GM18873 (cell line): ENCODE measurements around the gene SKI.
"Not testable (repeated sequence)": the region's sequence is repeated elsewhere in the genome, so short reads cannot be mapped to it uniquely, and the experiment has no call there.

Experiments used
- ATAC-seq: cut with Tn5 transposase; IDR thresholded peaks from one replicate; pipeline ENCODE4 v1.9.1; 2021; ENCODE audit warnings: mild to moderate bottlenecking, moderate library complexity, moderate number of reproducible peaks; ENCODE audit not compliant: unreplicated experiment, low FRiP score

SKI gene

DNA sequence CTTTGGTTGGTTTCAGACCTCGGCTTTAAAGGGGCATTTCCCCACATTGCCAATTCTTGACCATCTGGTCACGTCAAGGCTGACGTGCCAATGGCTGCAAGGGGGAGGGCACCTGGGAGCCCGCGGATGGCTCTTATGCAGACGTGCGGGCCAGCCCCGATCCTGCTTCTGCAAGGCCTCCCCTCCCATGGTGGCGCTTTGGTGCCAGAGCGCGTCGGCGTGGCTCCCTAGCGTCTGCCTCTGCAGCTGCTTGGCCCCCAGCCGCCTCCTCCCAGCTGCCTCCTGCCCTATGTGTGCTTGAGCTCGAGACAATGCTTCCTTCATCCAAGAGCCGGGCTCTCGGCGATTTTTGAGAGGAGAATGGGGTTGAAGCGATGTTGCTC lies 29.1 kb downstream of the SKI start:
- ATAC-seq, result no peak

DNA sequence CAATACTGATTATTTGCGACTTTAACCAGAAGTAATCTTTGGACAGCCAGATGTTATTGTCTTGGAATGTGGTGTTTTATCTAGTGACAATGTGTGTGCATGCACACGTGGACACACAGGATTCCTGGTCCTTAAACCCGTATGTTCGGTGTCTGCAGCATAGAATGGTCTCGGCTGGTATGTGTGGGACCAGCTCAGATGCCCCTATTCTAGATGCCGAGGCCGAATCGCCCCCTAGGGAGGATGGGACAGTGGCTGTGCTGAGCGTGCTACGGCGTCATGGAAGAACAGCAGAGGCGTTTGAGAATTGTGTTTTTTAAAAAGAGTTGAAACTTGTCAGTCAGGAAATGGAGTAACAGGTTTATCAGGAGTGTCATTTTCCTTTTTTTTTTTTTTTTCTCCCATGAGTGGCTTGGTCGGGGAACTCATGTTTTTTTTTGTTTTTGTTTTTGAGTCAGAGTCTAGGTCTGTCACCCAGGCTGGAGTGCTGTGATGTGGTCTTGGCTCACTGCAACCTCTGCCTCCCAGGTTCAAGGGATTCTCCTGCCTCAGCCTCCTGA lies 30.1 kb downstream of the SKI start:
- ATAC-seq, result no peak

DNA sequence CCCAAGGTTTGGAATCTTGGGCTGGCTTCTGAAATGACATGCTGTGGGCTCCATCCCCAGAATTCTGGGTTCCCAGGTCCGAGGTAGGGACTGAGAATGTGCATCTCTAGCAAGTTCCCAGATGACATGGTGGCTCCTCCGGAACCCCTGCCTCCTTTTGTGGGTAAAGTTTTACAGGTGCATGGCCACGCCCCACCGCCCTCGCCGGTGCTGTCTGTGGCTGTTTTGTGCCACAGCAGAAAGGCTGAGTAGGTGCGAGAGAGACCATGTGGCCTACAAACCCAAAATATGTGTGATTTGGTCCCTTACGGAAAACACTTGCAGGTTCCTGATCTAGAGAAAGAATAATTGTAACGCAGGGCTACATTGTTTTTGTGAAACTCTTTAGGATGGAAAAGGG lies 30.9 kb downstream of the SKI start:
- no peak for ATAC-seq

- ATAC-seq, result no peak
Measured at GRCh38 chr1:2259668-2260402, 31.7 kb downstream of the SKI start.

DNA sequence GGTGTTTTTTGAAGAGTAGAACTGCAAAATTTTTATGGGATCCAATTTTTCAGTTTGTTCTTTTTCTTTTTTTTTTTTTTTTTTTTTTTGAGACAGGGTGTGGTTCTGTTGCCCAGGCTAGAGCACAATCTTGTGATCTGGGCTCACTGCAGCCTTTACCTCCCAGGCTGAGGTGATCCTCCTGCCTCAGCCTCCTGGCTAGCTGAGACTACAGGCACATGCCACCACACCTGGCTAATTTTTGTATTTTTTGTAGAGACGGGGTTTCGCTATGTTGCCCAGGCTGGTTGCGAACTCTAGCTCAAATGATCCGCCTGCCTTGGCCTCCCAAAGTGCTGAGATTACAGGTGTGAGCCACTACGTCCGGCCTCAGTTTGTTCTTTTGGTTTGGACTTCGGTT lies 32.4 kb downstream of the SKI start:
- not testable (repeated sequence) for ATAC-seq

DNA sequence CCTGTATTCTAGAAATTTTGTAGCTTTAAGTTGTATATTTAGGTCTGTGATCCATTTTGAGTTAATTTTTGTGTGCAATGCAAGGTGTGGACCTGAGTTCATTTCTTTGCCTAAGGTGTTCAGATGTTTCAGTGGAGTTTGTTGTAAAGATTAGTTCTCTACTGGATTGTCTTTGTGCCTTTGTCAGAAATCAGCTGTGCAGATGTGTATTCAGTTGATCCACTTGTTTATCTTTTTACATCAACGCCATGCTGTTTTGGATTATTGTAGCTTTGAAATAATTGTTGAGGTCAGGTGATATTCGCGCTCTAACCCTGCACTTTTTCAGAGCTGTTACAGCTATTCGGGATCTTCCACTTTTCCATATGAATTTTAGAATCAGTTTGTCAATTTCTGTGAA lies 32.8 kb downstream of the SKI start:
- no peak for ATAC-seq

DNA sequence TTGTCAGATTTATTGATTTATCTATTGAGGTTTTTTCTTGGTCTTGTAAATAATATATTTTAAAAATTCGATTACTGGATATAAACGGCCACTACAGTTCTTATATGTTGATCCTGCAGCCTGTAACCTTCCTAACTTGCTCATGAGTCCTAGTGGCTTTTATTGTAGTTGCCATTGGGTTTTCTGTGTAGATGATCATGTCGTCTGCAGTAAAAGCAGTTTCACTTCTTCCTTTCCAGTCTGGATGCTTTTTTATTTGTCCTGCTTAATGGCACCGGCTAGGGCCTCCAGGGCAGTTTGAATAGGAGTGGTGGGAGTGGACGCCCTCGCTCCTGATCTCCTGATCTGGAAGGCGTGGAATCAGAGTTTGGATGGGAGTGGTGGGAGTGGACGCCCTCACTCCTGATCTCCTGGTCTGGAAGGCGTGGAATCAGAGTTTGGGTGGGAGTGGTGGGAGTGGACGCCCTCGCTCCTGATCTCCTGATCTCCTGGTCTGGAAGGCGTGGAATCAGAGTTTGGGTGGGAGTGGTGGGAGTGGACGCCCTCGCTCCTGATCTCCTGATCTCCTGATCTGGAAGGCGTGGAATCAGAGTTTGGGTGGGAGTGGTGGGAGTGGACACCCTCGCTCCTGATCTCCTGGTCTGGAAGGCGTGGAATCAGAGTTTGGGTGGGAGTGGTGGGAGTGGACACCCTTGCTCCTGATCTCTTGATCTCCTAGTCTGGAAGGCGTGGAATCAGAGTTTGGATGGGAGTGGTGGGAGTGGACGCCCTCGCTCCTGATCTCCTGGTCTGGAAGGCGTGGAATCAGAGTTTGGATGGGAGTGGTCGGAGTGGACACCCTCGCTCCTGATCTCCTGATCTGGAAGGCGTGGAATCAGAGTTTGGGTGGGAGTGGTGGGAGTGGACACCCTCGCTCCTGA lies 33.6 kb downstream of the SKI start:
- ATAC-seq, result not testable (repeated sequence)

GRCh38 chr1:2266301-2266975 lies 38.3 kb downstream of the SKI start:
- ATAC-seq, result no peak

DNA sequence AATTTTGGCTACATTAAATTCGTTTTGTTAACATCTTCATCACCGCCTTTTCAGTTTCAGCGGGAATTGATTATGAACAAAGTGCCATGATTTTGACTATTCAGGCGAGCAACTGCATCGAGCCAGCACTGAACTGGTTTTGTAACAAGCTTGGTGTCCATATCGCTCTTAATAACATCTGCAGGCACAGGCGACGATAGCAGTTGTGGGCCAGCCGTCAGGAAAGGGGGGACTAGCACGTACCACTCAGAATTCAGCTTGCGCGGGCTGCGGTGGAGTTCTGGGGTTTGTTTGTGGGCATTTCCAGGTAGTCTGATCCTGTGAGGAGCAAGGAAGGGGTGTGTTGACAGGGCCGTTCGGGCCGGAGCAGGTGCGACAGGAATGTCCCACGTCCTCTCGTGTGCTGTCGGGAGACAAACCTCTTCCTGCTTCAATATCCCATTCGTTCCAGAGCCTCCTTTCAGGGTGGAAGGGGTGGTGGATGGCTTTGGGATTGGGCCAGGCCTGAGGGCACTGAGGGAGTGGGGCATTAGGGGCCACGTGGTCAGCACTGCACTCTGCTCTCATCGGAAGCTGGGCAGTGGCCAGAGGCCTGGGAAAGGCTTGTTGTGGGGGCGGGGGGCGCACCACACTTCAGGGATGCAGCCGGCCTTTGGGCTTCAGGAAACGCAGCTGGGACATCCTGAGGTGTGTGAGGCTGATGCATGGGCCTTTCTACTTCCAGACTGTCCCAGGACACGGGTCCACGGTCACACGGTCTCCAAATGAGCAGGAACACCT lies 39.1 kb downstream of the SKI start:
- no peak for ATAC-seq

GRCh38 chr1:2267862-2268261 lies 39.7 kb downstream of the SKI start:
- ATAC-seq, result no peak

DNA sequence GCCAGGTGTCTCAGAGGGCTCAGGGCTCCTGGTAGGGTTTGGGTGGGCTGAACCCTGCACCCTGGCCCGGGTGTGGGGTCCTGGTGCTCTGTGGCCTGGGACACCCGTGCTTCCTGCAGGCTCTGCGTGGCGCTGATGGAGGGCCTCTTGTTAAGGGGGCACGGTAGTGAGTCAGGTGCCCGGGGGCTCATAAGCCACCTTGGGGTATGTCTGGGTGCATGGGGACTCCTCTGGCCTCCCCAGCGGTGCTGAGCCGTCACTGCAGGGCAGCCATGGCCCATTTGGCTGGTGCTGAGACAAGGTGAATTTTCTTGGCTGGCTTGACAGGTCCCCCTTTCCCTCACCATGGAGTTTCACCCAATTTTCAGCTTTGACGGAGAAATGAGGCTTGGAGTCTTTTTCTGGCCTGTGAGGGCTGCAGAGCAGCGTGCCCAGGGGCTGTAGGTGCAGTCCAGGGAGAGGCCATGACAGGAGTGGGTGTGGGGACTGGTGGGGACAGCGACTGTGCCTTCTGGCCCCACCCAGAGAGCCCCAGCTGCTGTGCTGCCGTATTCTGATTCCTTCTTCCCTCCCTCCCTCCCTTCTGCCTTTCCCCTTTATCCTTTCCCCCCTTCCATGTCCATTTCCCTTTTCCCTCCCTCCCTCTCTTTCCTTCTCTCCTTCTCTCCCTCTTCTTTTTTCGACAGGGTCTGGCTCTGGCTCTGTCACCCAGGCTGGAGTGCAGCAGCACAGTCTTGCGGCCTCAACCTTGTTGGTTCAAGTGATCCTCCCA lies 40.4 kb downstream of the SKI start:
- no peak for ATAC-seq

DNA sequence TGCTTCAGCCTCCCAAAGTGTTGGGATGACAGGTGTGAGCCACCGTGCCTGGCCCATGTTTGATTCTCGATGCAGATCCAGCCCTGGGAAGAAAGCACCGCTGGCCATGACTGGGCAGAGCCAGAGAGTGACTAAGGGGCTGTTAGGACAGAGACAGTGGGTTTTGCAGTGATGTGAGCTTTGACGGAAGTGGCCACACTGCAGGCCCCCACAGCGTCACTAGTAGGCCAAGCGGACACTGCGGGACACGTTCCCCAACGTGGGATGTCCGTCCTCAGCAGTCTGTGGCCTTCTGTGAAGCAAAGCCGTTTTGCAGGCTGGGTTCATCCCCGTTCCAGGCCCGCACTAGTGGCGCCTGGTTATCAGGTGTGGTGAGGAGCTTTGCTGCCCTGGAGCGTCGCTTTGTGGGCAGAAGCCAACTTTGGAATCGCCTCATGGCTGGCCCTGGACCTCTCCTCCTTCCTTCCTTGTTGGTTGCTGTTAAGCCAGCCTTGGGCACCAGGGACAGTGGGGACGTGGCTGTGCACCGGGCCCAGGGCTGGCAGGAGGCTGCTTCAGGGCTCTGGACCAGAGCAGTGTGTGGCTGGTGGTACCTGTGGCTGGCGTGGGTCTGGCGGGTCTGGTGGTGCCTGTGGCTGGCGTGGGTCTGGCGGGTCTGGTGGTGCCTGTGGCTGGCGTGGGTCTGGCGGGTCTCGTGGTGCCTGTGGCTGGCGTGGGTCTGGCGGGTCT lies 41.2 kb downstream of the SKI start:
- no peak for ATAC-seq

DNA sequence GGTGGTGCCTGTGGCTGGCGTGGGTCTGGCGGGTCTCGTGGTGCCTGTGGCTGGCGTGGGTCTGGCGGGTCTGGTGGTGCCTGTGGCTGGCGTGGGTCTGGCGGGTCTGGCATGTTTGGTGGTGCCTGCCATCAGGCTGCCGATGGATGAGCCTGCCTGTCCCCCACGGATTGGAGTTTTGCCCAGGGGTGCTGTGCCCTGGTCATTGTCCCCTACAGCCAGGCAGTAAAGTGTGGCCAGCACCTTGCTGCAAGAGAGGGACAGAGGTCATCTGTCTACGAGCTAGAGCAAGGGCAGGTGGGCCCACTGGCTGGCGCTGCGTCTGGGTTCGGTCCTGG lies 41.8 kb downstream of the SKI start:
- no peak for ATAC-seq

DNA sequence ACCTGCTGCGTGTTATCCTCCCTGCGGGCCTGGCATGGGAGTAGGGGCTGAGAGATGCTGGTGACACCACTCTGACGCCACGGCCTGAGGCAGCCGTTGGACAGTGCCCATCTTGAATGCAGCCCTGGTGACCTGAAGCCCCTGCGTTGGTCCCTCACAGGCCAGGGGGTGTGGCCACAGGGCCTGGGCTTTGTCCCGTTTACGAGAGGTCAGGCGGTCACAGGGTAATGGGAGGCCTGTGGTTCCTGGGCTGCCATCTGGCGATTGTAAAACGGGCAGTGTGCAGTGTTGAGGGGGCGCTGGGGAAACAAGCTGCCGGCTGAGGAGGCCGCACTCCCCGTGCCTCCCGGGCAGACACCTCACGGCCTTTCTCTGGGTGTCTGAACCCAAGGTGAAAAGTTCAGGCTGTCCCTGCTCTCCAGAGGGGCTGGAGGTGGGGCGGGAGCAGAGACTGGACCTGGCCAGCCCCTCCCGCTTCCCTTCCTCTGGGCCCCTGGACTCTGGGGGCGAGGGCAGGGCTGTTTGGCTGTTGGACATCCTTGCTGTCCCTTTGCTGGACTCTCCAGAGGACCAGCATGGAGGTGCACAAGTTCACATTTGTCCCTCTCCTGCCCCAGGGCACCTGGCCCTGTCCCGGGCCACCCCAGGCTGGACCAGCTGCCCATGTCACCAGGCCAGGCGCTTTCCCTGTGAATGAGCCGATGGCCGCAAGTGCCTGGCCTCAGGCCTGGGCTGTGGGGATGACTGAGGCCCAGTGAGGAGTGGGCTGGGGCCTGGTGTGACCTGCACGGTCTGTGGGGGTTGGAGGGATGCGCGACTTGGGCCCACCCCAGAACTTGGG lies 42.4 kb downstream of the SKI start:
- ATAC-seq, result no peak

DNA sequence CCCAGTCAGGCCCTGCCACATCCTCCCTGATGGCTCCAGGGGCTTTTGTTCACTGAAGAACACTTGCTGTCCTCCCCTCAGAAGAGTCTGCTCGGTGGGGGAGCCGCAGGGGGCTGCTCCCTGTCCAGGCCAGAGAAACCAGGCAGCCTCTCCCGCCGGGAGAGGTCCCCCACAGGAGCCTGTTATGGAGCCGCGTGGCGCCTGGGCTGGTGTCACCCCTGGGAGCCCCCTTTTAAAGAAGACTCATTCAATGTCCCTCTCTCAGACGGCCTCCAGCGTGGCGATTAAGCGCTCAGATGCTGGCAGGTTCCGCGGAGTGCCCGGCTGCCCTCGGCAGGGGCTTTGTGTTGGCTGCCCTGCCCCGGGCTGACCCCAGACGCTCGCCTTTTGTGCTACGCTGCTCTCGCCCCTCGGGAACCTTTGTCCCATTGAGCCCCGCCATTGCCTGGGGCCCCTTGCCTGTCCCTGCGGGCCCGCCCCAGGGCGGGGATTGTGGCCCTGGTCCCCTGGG lies 43.1 kb downstream of the SKI start:
- ATAC-seq, result no peak

- no peak for ATAC-seq
Measured at GRCh38 chr1:2271841-2272655, 43.9 kb downstream of the SKI start.
